ENCODE data around the gene VAV2. TPM values are rescaled to one million over a fixed set of nuclear protein-coding genes. Genes with fewer than 3 reads are reported as not detected.
A peak's percentile ranks its signal among the peaks of the same experiment; 100 is the strongest.
"Not testable (repeated sequence)": the region's sequence is repeated elsewhere in the genome, so short reads cannot be mapped to it uniquely, and the experiment has no call there.

VAV2 gene
- total and polyA plus RNA-seq, 2 experiments from 2014 or later, result 8.1 to 28.9 TPM

DNA sequence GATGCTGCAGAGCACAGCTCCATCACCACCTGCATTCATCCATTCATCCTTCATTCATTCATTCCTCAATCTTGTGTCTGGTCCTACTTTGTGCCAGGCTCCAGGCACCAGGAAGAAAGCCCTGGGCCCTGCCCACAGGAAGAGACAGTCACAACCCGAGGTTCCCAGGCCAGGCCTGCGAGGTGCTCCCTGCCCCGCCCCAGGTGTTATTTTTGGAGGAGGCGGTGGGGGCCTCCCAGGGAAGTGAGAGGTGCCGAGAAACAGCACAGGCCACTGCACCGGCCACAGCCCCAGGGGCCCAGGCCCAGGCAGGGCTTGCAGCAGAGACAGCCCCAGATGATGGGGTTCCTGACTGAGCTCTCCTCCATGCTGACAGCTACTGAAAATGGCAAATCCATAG lies 33.4 kb downstream of the VAV2 start (continued):
- TF ChIP-seq CREB1 (CRISPR knock-in tag; IDR thresholded peaks at IDR 0.05; ENCODE audit: low read depth) (no peak), EZH2phosphoT487 (IDR thresholded peaks at IDR 0.05; ENCODE audit: unreplicated experiment) (no peak), EZH2 (IDR thresholded peaks at IDR 0.05; ENCODE audit: low read depth, unreplicated experiment) (no peak)

- H3K4me3 Mint-ChIP-seq, result 0 out of 3 replicates have a peak overlapping the region, but pooled peaks have one; percentile 23
- peaks cover 70% of the 10 kb centered on the region for H3K79me2 ChIP-seq (replicated peaks; ENCODE audit: insufficient read depth)
Measured at GRCh38 chr9:133957772-133958171, 34.4 kb downstream of the VAV2 start.

GRCh38 chr9:133957328-133957727 lies 34.8 kb downstream of the VAV2 start:
- H4K20me1 ChIP-seq (replicated peaks; ENCODE audit: insufficient read depth), result peaks cover 10% of the 10 kb centered on the region
- peaks cover 23% of the 10 kb centered on the region for H3K27me3 Mint-ChIP-seq (ENCODE audit: insufficient read depth, low read depth, poor library complexity)
- no peak overlapping the region for H3K27ac Mint-ChIP-seq
- H3K79me2 ChIP-seq (replicated peaks; ENCODE audit: insufficient read depth), result peaks cover 68% of the 10 kb centered on the region
- H3K9me3 Mint-ChIP-seq, result no peaks in the 10 kb centered on the region
- no peaks in the 10 kb centered on the region for H3K27me3 ChIP-seq (ENCODE audit: insufficient read depth)
- H3K4me2 ChIP-seq, result peak overlapping the region; percentile 71; the same call in 1 of the 2 replicates
- H2AFZ ChIP-seq, result no peak overlapping the region
- peaks cover 10% of the 10 kb centered on the region; the same call in 1 of the 2 replicates for H3F3A ChIP-seq (replicated peaks; ENCODE audit: low read depth)
- H3K4me1 ChIP-seq (ENCODE audit: insufficient read depth), result peaks cover 40% of the 10 kb centered on the region
- no peaks in the 10 kb centered on the region for H3K36me3 Mint-ChIP-seq (ENCODE audit: low read depth)
- H3K4me3 Mint-ChIP-seq, result peak overlapping the region; percentile 23; the same call in 1 of the 3 replicates
- no peaks in the 10 kb centered on the region for H3K36me3 ChIP-seq (ENCODE audit: insufficient read depth)
- peak overlapping the region; percentile 76; the same call in 1 of the 2 replicates for H3K27ac ChIP-seq (ENCODE audit: low read depth)
- DNase-seq (ENCODE audit: low spot score) (no peak), ATAC-seq (no peak)
- no peaks in the 10 kb centered on the region for H3K9me2 ChIP-seq (ENCODE audit: insufficient read depth)
- no peak for TF ChIP-seq ZNF114 (CRISPR knock-in tag; IDR thresholded peaks at IDR 0.05)
- TF ChIP-seq EZH2phosphoT487 (IDR thresholded peaks at IDR 0.05; ENCODE audit: unreplicated experiment), result no peak
- TF ChIP-seq ZNF331 (CRISPR knock-in tag; IDR thresholded peaks at IDR 0.05; ENCODE audit: low read depth), result no peak
- TF ChIP-seq EZH2 (IDR thresholded peaks at IDR 0.05; ENCODE audit: low read depth, unreplicated experiment), result no peak
- no peak for TF ChIP-seq REST (IDR thresholded peaks at IDR 0.05; ENCODE audit: unreplicated experiment)
- no peak for TF ChIP-seq POLR2AphosphoS5 (IDR thresholded peaks at IDR 0.05; ENCODE audit: low read depth)
- TF ChIP-seq, protein P1, sequence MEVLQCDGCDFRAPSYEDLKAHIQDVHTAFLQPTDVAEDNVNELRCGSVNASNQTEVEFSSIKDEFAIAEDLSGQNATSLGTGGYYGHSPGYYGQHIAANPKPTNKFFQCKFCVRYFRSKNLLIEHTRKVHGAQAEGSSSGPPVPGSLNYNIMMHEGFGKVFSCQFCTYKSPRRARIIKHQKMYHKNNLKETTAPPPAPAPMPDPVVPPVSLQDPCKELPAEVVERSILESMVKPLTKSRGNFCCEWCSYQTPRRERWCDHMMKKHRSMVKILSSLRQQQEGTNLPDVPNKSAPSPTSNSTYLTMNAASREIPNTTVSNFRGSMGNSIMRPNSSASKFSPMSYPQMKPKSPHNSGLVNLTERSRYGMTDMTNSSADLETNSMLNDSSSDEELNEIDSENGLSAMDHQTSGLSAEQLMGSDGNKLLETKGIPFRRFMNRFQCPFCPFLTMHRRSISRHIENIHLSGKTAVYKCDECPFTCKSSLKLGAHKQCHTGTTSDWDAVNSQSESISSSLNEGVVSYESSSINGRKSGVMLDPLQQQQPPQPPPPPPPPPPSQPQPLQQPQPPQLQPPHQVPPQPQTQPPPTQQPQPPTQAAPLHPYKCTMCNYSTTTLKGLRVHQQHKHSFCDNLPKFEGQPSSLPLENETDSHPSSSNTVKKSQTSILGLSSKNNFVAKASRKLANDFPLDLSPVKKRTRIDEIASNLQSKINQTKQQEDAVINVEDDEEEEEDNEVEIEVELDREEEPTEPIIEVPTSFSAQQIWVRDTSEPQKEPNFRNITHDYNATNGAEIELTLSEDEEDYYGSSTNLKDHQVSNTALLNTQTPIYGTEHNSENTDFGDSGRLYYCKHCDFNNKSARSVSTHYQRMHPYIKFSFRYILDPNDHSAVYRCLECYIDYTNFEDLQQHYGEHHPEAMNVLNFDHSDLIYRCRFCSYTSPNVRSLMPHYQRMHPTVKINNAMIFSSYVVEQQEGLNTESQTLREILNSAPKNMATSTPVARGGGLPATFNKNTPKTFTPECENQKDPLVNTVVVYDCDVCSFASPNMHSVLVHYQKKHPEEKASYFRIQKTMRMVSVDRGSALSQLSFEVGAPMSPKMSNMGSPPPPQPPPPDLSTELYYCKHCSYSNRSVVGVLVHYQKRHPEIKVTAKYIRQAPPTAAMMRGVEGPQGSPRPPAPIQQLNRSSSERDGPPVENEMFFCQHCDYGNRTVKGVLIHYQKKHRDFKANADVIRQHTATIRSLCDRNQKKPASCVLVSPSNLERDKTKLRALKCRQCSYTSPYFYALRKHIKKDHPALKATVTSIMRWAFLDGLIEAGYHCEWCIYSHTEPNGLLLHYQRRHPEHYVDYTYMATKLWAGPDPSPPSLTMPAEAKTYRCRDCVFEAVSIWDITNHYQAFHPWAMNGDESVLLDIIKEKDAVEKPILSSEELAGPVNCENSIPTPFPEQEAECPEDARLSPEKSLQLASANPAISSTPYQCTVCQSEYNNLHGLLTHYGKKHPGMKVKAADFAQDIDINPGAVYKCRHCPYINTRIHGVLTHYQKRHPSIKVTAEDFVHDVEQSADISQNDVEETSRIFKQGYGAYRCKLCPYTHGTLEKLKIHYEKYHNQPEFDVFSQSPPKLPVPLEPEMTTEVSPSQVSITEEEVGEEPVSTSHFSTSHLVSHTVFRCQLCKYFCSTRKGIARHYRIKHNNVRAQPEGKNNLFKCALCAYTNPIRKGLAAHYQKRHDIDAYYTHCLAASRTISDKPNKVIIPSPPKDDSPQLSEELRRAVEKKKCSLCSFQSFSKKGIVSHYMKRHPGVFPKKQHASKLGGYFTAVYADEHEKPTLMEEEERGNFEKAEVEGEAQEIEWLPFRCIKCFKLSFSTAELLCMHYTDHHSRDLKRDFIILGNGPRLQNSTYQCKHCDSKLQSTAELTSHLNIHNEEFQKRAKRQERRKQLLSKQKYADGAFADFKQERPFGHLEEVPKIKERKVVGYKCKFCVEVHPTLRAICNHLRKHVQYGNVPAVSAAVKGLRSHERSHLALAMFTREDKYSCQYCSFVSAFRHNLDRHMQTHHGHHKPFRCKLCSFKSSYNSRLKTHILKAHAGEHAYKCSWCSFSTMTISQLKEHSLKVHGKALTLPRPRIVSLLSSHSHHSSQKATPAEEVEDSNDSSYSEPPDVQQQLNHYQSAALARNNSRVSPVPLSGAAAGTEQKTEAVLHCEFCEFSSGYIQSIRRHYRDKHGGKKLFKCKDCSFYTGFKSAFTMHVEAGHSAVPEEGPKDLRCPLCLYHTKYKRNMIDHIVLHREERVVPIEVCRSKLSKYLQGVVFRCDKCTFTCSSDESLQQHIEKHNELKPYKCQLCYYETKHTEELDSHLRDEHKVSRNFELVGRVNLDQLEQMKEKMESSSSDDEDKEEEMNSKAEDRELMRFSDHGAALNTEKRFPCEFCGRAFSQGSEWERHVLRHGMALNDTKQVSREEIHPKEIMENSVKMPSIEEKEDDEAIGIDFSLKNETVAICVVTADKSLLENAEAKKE (CRISPR knock-in tag; IDR thresholded peaks at IDR 0.05), result no peak
- no peak for TF ChIP-seq JUNB (IDR thresholded peaks at IDR 0.05; ENCODE audit: unreplicated experiment)
- peaks cover 62% of the 10 kb centered on the region for H3K4me1 Mint-ChIP-seq
- no peak overlapping the region for H3K4me3 ChIP-seq

More at GRCh38 chr9:133957772-133958171, 34.4 kb downstream of the VAV2 start:
- not testable (repeated sequence) for H3K27me3 ChIP-seq (ENCODE audit: insufficient read depth); H3K9me2 ChIP-seq (ENCODE audit: insufficient read depth); DNase-seq (ENCODE audit: low spot score); ATAC-seq; H3K4me3 ChIP-seq; H3K36me3 ChIP-seq (ENCODE audit: insufficient read depth); H3K9me3 Mint-ChIP-seq; H3F3A ChIP-seq (replicated peaks; ENCODE audit: low read depth); H3K27ac Mint-ChIP-seq; H2AFZ ChIP-seq; H3K36me3 Mint-ChIP-seq (ENCODE audit: low read depth)
- Histone ChIP-seq H3K27ac (ENCODE audit: low read depth) (peak overlapping the region; percentile 76; the same call in 1 of the 2 replicates), H3K4me2 (peak overlapping the region; percentile 71; the same call in 1 of the 2 replicates), H4K20me1 (replicated peaks; ENCODE audit: insufficient read depth) (peaks cover 13% of the 10 kb centered on the region), H3K4me1 (ENCODE audit: insufficient read depth) (peaks cover 40% of the 10 kb centered on the region)
- peaks cover 64% of the 10 kb centered on the region for H3K4me1 Mint-ChIP-seq
- peaks cover 23% of the 10 kb centered on the region for H3K27me3 Mint-ChIP-seq (ENCODE audit: insufficient read depth, low read depth, poor library complexity)

All from GM23338 (cell line).